NCI-H2081 (cell line): ENCODE measurements around the gene ADAT3.
A peak's percentile ranks its signal among the peaks of the same experiment; 100 is the strongest.
"Not testable (repeated sequence)": the region's sequence is repeated elsewhere in the genome, so short reads cannot be mapped to it uniquely, and the experiment has no call there.

Experiments
- DNase-seq, 2 experiments: peaks; one replicate each; lab custom pipeline; 2025; lab: John Stamatoyannopoulos, UW

The ADAT3 gene

GRCh38 chr19:1866693-1867348, 38.4 kb upstream of the ADAT3 start:
- no peak for DNase-seq

DNA sequence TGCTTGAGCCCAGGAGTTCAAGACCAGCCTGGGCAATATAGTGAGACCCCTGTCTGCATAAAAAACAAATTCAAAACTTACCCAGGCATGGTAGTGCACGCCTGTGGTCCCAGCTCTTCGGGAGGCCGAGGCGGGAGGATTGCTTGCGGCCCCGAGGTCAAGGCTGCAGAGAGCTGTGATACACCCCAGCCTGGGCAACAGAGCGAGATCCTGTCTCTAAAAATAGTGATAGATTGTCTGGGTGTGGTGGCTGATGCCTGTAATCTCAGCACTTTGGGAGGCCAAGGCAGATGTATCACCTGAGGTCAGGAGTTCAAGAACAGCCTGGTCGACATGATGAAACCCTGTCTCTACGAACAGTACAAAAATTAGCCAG, 37.9 kb upstream of the ADAT3 start:
- no peak for DNase-seq

DNA sequence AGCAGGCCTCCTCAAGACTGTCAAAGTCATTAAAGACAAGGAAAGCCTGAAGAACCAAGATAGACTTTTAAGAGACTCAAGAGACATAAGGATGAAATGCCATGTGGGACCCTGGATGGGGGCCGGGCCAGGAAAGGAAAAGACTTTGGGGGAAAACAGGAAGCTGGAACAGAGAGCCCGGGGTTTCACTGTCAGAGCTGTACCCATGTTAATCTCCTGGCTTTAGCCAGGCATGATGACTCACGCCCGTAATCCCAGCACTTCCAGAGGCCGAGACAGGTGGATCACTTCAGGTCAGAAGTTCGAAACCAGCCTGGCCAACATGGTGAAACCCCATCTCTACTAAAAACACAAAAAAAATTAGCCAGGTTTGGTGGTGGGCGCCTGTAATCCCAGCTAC, 36.2 kb upstream of the ADAT3 start:
- DNase-seq = no peak

DNA sequence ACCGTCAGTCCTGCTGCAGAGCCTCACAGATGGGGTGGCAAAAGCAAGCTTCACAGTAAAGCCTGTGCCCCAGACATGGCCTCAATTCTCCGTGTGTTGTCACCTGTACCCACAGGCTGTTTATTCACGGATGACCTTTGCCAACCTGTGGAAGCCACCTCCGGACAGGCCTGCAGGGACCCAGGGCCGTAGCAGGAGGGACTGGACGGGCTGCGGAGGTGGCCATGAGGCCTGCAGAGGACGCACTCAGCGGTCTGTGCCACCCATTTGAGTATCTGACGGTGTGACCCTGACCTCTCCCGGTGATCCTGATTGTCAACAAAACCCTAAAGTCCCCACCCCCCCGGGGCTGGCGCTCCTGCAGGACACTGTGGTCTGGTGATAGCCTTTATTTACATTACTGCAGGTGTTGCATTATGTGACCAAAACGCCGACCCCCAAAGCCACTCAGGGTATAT, 34.0 kb upstream of the ADAT3 start:
- DNase-seq = no peak

DNA sequence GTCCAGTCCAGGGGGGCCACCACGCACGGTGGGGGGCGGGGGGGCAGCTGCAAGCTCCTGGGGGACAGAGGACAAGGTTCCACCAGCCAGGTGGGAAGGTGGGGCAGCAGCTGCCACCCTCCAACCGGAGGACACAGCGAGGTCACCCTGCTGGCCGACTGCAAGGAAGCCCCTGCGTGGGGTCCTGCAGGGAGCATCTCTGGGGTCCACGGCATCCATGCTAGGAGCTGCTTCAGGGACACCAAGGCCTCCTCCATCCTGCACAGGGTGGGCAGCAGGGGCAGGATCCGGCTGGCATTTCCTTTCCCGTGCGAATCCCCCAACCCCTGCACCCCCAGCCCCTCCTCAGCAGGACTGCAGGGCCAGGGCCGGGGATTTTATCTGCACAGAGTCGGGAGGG, 33.6 kb upstream of the ADAT3 start:
- no peak for DNase-seq

DNA sequence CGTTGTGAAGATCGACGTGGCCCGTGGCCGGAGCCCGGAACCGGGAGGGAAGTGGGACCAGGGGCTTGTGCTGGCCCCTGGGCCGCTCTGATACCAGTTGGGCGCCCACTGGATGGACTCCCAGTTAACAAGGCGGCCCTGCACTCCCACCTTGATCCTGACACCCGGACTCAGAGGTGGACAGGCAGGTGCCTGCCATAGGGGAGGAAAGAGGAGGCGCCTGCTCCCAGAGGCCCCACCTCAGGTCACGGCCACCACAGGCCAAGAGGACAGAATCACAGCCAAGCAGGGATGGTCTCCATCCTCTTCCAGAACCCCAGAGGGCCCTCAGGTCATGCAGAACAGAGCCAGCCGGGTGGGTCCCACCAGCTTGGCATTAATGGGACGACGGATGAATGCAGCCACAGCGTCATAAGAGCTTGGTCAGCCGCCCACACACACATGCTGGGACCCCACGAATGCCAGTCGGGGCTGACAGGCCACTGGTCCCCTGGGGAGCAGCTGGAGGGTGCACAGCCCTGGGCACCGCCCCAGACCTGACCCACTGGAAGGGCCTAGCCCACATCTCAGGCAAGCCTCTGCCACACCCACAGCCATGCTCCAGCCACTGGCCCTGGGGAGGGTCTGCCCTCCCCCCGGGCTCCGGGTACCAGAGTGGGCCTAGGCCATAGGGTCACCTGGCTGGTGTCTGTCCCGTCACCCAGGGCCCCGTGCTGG, 32.2 kb upstream of the ADAT3 start:
- no peak for DNase-seq

- peak; percentile 46 to 79 for DNase-seq
Measured at GRCh38 chr19:1873524-1874473, 31.4 kb upstream of the ADAT3 start.

DNA sequence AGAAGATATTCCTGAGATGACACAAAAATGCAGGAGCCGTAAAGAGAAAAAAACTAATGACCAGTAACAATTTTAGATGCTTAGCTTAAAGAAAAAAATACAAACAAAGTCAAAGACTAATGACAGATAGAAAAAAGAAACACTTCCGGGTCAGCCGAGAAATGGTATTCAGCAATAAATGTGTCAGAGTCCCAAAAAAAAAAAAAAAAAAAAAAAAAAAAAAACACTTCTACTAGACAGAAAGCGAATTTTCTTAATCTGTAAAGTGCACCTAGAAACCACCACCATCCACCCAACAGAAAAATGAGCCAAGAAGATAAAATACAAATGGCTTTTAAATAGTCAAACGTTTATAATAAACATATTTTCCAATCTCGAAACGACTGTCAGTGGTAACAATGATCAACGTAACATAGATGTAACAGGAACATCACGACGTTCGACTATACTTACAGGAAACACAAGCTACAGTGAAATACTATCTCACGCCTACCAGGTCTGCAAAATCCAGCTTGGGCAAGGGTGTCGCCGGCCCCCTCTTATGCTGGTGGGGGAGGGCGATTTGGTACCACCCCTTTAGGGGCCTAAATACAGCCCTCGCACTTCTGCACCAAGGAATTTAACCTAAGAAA, 30.5 kb upstream of the ADAT3 start:
- peak in 1 of 2 experiments; percentile 26 for DNase-seq

DNA sequence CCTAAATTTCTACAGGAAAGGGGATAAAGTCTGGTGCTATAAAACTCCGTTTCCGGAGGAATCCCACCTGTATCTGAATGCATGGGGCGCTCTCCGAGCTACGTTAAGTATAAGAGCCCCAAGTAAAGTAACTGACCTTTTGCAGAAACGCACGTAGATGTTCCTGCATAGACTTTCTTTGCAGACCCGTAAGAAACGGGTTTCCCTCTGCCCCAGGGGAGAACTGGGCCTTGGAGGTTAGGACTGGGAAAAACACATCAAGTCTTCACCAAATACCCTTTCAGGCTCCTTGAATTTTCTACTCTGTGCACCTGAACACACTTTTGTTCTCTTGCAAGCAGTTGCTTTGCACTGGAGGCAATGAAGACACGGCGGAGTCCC, 29.9 kb upstream of the ADAT3 start:
- DNase-seq = not testable (repeated sequence)

DNA sequence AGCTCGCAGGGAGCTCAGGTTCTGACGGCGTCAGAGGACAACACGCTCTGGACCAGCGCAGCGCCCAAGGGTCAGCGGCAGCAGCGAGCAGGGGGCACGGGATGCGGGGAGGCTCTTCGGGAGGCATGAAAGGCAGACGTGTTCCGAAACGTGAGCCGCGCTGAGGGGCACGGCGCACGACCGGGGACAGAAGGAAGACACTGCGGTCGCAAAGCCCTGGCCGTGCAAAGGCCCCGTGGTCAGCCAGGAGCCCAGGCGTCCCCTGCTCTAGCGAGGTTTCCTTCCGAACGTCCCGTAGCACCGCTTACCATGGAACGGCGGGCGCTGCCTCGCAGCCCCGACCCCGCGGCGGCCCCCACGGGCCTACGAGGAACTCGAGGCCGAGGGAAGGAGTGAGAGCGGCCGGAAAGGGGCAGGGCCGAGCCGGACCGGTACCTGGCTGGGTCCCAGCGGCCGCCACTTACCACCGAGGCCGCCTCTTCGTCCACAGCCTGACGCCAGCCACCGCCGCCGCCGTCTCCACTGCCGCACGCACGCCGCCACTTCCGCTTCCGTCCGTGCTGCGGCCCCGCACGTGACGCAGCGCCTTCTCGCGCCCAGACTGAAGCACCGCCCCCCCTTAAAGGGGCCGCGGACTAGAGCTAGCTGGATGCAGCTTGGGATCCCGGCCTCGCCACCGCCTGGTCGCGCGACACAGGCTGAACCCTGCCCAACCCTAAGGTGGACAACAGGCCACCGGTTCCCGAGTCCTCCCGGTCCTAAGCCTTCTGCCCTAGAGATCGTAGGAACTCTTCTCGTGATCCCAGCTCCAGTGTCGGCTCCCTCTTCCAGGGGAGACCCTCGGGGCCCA, 29.3 kb upstream of the ADAT3 start:
- DNase-seq = peak; percentile 88 to 92

- not testable (repeated sequence) for DNase-seq
Measured at GRCh38 chr19:1876496-1877279, 28.5 kb upstream of the ADAT3 start.

GRCh38 chr19:1877280-1877660, 27.9 kb upstream of the ADAT3 start:
- DNase-seq = not testable (repeated sequence)

DNA sequence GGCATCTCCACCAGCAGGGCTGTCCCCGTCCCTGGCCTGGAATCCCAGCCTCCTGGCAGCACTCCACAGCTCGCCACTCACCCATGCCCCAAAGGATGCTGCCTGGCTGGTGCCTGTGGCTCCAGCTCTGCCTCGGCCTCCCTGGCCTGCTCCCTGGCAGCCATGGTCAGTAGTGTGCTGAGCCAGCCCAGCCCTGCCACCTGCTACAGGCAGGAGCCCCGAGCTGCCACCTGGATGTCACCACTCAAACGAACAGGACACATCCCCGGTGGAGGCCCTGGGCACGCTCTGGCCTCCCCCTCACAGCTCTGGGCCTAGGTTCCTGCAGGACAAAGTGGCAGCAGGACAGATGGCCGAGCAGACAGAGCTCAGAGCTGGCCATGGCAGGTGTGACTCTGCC, 26.6 kb upstream of the ADAT3 start:
- DNase-seq = not testable (repeated sequence)

- DNase-seq = not testable (repeated sequence)
Measured at GRCh38 chr19:1879982-1880381, 25.2 kb upstream of the ADAT3 start.

GRCh38 chr19:1880611-1881392, 24.4 kb upstream of the ADAT3 start:
- no peak for DNase-seq

- not testable (repeated sequence) for DNase-seq
Measured at GRCh38 chr19:1881393-1882088, 23.7 kb upstream of the ADAT3 start.

- no peak for DNase-seq
Measured at GRCh38 chr19:1882089-1882785, 23.0 kb upstream of the ADAT3 start.
